Peyer's patch (tissue), 4 donors: Measurements from ENCODE around the gene CTSO.

Experiments
- CTCF ChIP-seq, 6 experiments: fragments of 450-650 bp in 4 of 6; fragments of 200-600 bp in 2 of 6; sonication (generic) in 1 of 6; IDR thresholded peaks; one replicate each; pipeline ENCODE4 v1.5.1; 2017 to 2019; ENCODE audit warnings: antibody characterized with exemption in 6 of 6, mild to moderate bottlenecking in 3 of 6, moderate library complexity in 1 of 6
- POLR2A ChIP-seq, 2 donors: fragments of 450-650 bp; IDR thresholded peaks; one replicate each; pipeline ENCODE4 v1.5.1; 2017; ENCODE audit warnings: antibody characterized with exemption in 2 of 2, mild to moderate bottlenecking in 2 of 2, moderate library complexity in 2 of 2

- TF ChIP-seq POLR2A (IDR thresholded peaks at IDR 0.05) (no peak), CTCF (IDR thresholded peaks at IDR 0.05) (peak in 1 of 6 experiments; percentile 23)
Measured at GRCh38 chr4:155972098-155972497, 18.4 kb upstream of the CTSO start.
